ENCODE data around the gene DDT.
"Not testable (repeated sequence)": the region's sequence is repeated elsewhere in the genome, so short reads cannot be mapped to it uniquely, and the experiment has no call there.

The DDT gene

DNA sequence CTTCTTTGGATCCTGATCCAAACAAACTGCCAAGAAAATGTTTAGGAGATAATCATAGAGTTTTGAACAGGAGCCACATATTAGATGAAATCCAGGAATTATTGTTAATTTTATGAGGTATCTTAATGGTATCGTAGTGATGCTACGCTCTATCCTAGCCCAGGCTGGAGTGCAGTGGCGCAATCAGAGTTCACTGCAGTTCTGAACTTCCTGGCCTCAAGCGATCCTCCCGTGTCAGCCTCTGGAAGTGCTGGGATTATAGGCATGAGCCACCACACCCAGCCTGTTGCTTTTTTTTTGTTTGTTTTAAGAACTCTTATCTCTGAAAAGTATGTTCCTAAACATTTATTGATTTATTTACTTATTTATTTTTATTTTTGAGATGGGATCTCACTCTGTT is 28.6 kb upstream of the DDT start:
- Mint-ChIP-seq H3K9me3 (no peaks in the 10 kb centered on the region), H3K4me1 (no peaks in the 10 kb centered on the region), H3K4me3 (no peak overlapping the region), H3K27ac (no peak overlapping the region), H3K27me3 (peaks cover 9 to 18% of the 10 kb centered on the region in 2 donors), H3K36me3 (no peaks in the 10 kb centered on the region)
- ATAC-seq (replicated peaks) = no peak
- DNase-seq = no peak

GRCh38 chr22:24002272-24002671 is 28.0 kb upstream of the DDT start:
- no peak for DNase-seq
- no peak overlapping the region for H3K27ac Mint-ChIP-seq
- no peak overlapping the region for H3K4me3 Mint-ChIP-seq
- no peaks in the 10 kb centered on the region for H3K4me1 Mint-ChIP-seq
- no peaks in the 10 kb centered on the region for H3K9me3 Mint-ChIP-seq
- ATAC-seq (replicated peaks) = no peak
- H3K36me3 Mint-ChIP-seq = no peaks in the 10 kb centered on the region
- peaks cover 9 to 18% of the 10 kb centered on the region in 2 donors for H3K27me3 Mint-ChIP-seq

DNA sequence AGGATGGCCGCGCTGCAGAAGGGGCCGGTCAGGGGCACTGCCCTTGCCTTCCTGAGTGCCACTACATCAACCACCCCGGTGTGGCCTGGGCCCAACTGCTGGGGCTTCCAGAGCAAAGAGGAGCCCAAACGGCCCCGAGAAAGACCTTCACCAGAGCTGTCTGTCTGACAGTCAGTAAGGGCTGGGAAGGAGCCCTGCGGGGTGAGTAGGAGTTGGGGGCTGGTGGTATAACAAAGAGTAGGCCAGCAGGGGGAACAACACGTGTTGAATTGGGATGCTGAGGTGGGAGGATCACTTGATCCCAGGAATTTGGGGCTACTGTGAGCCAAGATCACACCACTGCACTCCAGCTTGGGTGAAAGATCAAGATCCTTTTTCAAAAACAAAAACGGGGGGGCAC is 27.1 kb upstream of the DDT start:
- H3K9me3 Mint-ChIP-seq = no peaks in the 10 kb centered on the region
- no peaks in the 10 kb centered on the region for H3K36me3 Mint-ChIP-seq
- DNase-seq = no peak
- no peak overlapping the region for H3K27ac Mint-ChIP-seq
- no peak overlapping the region for H3K4me3 Mint-ChIP-seq
- no peak for ATAC-seq (replicated peaks)
- H3K27me3 Mint-ChIP-seq = peaks cover 9 to 18% of the 10 kb centered on the region in 2 donors
- no peaks in the 10 kb centered on the region for H3K4me1 Mint-ChIP-seq

DNA sequence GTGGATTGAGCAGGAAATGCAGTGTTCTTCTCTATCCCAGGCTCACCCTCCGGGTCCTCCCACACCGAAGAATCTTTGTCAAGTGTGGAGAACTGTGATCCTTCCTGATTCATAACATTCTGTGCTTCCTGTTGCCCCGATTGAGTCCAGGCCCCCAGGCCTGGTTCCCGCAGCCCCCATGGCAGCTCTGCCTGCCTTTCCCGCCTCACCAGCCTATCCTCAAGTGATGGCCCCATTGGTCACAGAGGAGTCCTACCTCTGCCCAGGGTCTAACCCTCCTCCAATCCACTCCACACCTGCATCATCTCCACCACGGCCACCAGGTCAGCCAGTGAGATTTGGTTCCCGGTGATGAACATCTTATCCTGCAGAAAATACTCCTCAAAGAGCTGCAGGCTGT is 25.5 kb upstream of the DDT start:
- H3K27ac Mint-ChIP-seq = peak overlapping the region; percentile 48
- not testable (repeated sequence) for H3K9me3 Mint-ChIP-seq; H3K4me3 Mint-ChIP-seq; H3K4me1 Mint-ChIP-seq; DNase-seq; ATAC-seq (replicated peaks); H3K36me3 Mint-ChIP-seq
- peaks cover 9 to 18% of the 10 kb centered on the region in 2 donors for H3K27me3 Mint-ChIP-seq

DNA sequence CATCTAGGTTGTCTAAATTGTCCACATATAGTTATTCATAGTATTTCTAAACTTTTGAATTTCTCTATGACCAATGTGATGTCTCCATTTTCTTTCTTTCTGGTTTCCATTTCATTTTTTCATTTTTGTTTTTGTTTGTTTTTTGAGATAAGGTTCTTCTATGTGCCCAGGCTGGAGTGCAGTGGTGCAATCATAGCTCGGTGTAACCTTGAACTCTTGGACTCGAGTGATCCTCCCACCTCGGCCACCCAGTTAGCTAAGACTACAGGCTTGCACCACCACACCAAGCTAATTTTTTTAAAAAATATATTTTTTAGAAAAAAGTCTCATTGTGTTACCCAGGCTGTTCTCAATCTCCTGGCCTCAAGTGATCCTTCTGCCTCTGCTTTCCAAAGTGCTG is 22.9 kb upstream of the DDT start:
- Mint-ChIP-seq H3K9me3 (no peaks in the 10 kb centered on the region), H3K27ac (no peak overlapping the region), H3K27me3 (peaks cover 7 to 13% of the 10 kb centered on the region in 2 donors), H3K36me3 (no peaks in the 10 kb centered on the region), H3K4me1 (peaks cover 0 to 1% of the 10 kb centered on the region in 2 donors), H3K4me3 (no peak overlapping the region)
- DNase-seq (no peak), ATAC-seq (replicated peaks) (no peak)

DNA sequence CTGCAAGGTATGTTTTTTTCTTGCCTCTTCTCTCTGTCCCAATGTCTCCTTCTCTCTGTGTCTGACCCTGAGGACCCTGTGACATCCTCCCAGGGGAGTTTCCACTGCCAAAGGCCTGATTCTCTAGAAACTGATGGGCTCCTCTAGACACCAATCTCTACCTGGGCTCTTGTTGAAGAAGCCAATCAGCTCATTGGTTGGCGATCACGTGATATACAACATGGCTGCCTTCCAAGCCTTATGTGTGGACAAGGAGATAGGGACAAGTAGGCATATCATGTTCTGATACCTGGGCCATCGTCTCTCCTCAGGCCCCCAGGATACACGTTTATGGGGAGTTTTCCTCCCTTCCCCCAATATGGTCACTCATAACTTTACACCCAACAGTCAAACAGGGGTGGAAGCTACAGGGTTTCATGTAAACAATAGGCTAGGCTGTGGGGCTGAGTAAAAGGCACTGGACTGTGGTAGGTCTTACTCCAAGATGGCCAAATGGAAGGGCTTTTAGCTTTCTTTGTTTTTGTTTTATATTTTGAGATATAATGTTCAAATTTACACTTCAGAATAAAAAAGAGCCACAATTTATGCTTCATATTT is 19.4 kb upstream of the DDT start:
- not testable (repeated sequence) for DNase-seq, H3K4me3 Mint-ChIP-seq, H3K27ac Mint-ChIP-seq, H3K9me3 Mint-ChIP-seq, H3K27me3 Mint-ChIP-seq, H3K36me3 Mint-ChIP-seq, H3K4me1 Mint-ChIP-seq
- peak; percentile 19 to 50 for ATAC-seq (replicated peaks)

GRCh38 chr22:23993080-23993479 is 18.8 kb upstream of the DDT start:
- not testable (repeated sequence) for H3K9me3 Mint-ChIP-seq; DNase-seq; H3K27me3 Mint-ChIP-seq; H3K4me1 Mint-ChIP-seq; H3K36me3 Mint-ChIP-seq; ATAC-seq (replicated peaks); H3K4me3 Mint-ChIP-seq; H3K27ac Mint-ChIP-seq

DNA sequence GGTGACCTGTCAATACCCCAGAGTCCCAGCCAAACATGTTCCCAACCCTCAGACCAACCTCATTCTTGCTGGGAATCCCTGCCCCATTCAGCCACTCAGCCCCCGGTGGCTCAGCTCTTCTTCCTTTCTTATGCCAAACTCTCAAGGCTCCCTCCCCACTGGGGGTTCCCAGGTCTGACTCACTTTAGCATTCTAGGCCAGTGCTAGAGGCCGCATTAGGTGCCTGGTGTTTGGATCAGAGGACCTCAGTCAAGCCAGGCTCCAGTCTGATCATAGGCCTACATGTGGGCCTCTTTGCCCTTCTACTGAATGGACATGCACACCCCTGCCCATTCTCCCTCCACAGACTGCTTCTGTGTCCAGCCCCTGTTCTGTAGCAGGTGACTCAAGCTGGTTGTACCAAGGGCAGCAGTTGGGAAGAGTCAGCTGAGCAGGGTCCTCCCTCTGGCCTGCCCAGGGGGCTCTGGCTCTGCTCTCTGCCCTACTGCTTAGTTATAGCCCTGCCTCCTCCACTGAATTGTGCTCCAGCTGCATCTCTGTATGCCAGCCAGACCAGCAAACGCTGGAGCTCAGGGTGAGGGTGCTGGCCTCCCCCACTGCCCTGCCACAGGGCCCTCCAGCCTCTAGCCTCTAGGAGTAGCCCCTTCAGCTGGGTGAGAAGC is 15.5 kb upstream of the DDT start:
- not testable (repeated sequence) for ATAC-seq (replicated peaks); H3K27ac Mint-ChIP-seq; H3K9me3 Mint-ChIP-seq

DNA sequence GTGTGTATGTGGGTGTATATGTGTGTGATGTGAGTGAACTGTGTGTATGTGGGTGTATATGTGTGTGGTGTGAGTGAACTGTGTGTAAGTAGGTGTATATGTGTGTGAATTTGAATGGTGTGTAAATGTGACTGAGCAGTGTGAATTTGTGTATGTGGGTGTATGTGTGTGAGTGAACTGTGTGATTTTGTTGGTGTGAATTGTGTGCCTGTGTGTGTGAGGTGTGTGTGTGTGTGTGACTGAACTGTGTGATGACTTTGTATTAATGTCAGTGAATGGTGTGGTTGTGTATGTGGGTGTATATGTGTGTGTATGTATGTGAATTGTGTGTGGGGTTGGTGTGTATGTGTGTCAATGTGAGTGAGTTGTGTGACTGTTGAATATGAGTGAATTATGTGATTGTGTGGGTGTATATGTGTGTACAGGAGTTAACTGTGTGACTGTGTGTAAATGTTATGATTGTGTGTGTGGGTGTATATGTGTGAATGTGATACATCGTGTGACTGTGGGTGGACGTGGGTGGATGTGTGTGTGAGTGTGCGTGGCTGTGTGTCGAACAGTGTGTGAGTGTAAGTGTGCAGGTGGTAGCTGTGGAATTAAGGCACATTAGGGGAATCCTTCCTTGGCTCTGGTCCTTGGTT is 12.4 kb upstream of the DDT start:
- not testable (repeated sequence) for H3K36me3 Mint-ChIP-seq; H3K4me1 Mint-ChIP-seq; H3K27me3 Mint-ChIP-seq; DNase-seq; H3K9me3 Mint-ChIP-seq; ATAC-seq (replicated peaks); H3K4me3 Mint-ChIP-seq; H3K27ac Mint-ChIP-seq

More for the DNA sequence above, 15.5 kb upstream of the DDT start:
- not testable (repeated sequence) for H3K36me3 Mint-ChIP-seq, H3K4me1 Mint-ChIP-seq, H3K4me3 Mint-ChIP-seq, H3K27me3 Mint-ChIP-seq, DNase-seq

GRCh38 chr22:23986089-23986488 is 11.8 kb upstream of the DDT start:
- ATAC-seq (replicated peaks); H3K9me3 Mint-ChIP-seq; H3K36me3 Mint-ChIP-seq; H3K27me3 Mint-ChIP-seq; DNase-seq; H3K4me1 Mint-ChIP-seq; H3K27ac Mint-ChIP-seq; H3K4me3 Mint-ChIP-seq: not testable (repeated sequence)

DNA sequence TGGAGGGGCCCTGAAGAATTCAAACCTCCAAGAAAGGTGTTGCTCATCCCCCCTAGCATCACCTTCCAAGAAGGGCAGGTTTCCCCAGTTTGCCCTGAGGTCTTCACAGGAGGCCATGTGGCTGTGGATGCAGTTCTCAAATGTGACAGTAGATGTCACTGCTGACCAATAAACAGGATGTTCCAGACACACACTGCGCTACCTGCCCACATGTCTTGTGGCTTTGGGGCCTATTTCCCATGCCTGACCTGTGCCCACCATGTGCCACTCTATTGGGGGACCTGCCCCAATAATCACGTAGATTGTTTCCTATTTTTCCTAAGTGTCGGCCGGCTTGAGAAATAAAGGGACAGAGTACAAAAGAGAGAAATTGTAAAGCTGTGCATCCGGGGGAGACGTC is 10.2 kb upstream of the DDT start:
- DNase-seq (peak; percentile 26), ATAC-seq (replicated peaks) (peak; percentile 79 to 88)
- Mint-ChIP-seq H3K4me1 (peaks cover 2 to 5% of the 10 kb centered on the region in 2 donors), H3K36me3 (no peaks in the 10 kb centered on the region), H3K4me3 (no peak overlapping the region), H3K9me3 (peaks cover 0 to 3% of the 10 kb centered on the region in 2 donors), H3K27me3 (peaks cover 3 to 5% of the 10 kb centered on the region in 2 donors), H3K27ac (no peak overlapping the region)

GRCh38 chr22:23980567-23980966 is 6.3 kb upstream of the DDT start:
- H3K4me3 Mint-ChIP-seq; H3K9me3 Mint-ChIP-seq; H3K4me1 Mint-ChIP-seq; DNase-seq; H3K36me3 Mint-ChIP-seq; H3K27ac Mint-ChIP-seq; ATAC-seq (replicated peaks); H3K27me3 Mint-ChIP-seq: not testable (repeated sequence)

GRCh38 chr22:23979557-23980240 is 5.5 kb upstream of the DDT start, which contains the start of gene GSTT2:
GSTT2 (plus strand) TSS chr22:23980134.
- H3K27ac Mint-ChIP-seq; ATAC-seq (replicated peaks); H3K9me3 Mint-ChIP-seq; H3K4me1 Mint-ChIP-seq; H3K36me3 Mint-ChIP-seq; DNase-seq; H3K4me3 Mint-ChIP-seq; H3K27me3 Mint-ChIP-seq: not testable (repeated sequence)

DNA sequence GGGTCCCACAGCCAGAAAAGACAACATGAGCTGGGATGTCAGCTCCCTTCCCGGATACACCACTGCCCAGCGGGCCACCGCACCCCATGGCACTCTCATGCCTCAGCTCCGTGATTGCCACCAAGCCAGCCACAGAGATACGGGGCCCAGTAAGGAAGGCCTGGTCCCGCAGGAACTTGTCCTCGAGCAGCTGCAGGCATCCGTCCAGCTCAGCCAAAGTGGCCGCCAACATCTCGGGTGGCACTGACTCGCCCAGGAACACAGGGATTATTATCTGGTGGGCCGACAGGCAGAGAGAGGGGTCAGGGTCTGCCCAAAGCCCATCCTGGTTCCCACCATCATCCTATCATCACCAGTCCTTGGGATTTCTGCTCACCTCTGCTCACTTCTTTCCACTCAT is 3.1 kb upstream of the DDT start:
- not testable (repeated sequence) for H3K36me3 Mint-ChIP-seq; DNase-seq; ATAC-seq (replicated peaks); H3K4me1 Mint-ChIP-seq; H3K9me3 Mint-ChIP-seq; H3K4me3 Mint-ChIP-seq; H3K27ac Mint-ChIP-seq; H3K27me3 Mint-ChIP-seq
